Stimulated activated CD4-positive, alpha-beta T cell treated with anti-CD3 and anti-CD28 coated beads, Interleukin-15, amount 100 ng/mL, for 24 hours (primary cell): ENCODE measurements around the gene CHCHD4.
"Not testable (repeated sequence)": the region's sequence is repeated elsewhere in the genome, so short reads cannot be mapped to it uniquely, and the experiment has no call there.

Experiments
- DNase-seq: peaks from one replicate; pipeline ENCODE4 v3.0.0-alpha.2; 2020

Gene CHCHD4

GRCh38 chr3:14118400-14119381 is 6.0 kb downstream of the CHCHD4 start:
- no peak for DNase-seq

DNA sequence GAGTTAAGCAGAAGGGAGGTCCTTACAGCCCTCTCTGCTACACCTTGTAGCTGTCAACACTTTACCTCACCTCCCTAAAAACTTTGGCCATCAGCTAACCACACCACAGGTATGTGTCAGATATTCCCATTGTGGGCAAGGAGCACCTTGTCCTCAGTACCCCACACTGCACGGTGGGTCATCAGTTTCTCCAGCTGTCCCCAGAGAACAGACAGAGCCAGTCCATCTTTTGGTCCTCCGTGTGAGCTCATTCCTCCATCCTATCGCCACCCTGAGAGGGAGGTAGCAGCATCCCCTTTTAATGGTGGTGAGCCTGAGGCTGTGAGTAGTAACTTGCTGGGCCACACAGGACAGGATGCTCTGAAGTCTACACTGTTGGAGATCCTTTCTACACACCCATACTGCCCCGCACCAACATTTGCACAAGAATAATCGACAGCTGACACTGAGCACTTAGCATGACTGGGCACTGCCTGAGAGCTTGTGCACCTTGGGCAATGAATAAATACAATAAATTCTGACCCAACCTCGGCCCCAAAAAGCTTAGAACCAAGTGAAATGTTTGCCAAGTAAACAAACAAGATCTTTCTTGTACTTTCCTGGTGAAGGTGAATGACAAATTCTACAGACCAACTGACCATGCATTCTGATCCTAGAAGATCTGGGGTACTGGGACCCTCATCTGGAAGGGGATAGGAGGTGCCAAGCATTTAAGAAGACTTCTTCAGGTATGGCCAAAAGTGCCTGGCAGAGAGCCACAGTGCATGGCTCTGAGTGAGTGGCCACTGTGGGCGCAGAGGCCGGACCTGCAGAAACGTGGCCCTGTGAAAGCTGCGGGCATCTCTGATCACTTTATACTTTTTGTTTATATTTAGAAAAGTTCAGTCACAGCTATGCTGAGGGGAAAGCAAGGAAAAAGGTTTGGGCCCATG is 6.9 kb downstream of the CHCHD4 start:
- DNase-seq, result no peak

DNA sequence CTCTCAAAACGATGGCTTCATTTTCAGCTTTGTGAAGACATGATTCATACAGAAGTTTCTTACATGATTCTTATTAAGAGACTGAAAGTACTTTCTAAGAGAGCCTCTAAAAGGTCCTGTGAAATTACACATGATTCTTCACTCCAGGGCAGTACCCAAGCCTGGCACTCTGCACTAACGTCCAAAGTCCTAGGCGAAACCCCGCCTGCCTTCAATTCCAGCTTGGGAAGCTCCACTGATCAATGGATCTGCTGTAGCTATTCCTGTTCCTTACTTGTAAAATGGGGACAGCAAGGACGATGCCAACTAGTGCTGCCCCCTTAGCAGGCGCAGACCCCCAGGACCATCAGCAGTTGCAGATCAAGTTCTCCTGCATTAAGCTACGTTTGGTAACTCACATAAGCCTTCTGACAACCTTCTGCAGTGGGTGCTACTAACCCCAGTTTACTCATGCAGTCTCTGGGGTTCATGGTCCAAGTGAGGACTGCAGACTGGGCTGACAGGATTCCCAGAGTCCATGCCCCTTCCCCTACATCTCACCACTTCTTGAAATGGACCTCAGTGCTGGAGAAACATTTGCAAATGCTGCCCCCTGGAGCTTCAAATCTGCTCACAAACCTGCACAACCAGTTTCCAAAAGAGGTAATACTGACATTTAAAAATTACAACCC is 10.6 kb downstream of the CHCHD4 start:
- no peak for DNase-seq

- no peak for DNase-seq
Observed at GRCh38 chr3:14110699-14111098, 14.0 kb downstream of the CHCHD4 start.

GRCh38 chr3:14109821-14110220 is 14.8 kb downstream of the CHCHD4 start:
- DNase-seq, result not testable (repeated sequence)

- no peak for DNase-seq
Observed at GRCh38 chr3:14097616-14098391, 26.9 kb downstream of the CHCHD4 start.

DNA sequence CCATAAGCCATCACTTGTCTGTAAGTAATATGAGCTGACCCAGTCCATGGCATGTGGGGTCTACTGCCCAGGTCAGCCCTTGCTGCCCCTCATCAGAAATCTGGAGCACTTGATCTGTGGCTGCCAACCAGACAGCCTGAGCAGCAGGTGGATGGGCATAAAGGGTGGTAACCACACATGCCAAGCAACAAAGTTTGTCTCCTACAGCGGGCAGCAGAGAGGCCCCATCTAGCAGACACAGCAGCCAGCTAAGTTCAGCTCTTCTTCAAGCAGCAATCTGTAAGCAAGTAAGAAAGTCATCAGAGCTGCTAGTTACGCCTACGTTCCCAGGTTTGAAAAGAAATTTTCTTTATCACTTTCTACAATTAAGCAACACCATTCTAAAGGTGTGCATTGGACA is 27.9 kb downstream of the CHCHD4 start:
- DNase-seq, result no peak

GRCh38 chr3:14093831-14094230 is 30.8 kb downstream of the CHCHD4 start:
- DNase-seq, result no peak

GRCh38 chr3:14092464-14092863 is 32.2 kb downstream of the CHCHD4 start:
- no peak for DNase-seq

- not testable (repeated sequence) for DNase-seq
Observed at GRCh38 chr3:14091959-14092358, 32.7 kb downstream of the CHCHD4 start.

- DNase-seq, result not testable (repeated sequence)
Observed at GRCh38 chr3:14087461-14087860, 37.2 kb downstream of the CHCHD4 start.

DNA sequence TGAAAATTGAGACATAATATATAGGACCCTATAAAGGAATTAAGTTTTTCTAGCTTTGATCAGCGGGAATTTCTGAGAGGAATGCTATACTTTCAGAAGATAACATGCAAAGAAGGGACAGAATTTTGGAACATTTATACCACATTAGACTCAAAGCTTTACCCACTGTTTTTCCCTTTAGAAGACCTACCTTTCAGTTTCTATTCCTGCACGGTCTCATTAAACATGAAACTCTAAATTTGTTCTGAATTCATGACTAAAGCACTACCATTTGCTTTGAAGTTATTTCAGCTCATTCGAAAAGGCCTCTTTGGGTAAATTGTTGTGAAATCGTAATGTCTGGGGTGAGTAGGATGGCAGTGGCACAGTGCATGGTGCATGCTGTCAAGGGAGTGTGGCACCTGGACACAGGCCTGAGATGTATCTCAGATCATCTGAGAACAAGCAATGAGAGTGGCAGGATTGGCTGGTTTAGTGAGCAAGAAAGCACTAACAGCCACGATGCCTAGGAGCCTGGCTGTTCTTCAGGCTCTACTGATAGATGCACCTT is 42.5 kb downstream of the CHCHD4 start:
- DNase-seq, result peak; percentile 32

GRCh38 chr3:14077310-14077709 is 47.4 kb downstream of the CHCHD4 start:
- no peak for DNase-seq

DNA sequence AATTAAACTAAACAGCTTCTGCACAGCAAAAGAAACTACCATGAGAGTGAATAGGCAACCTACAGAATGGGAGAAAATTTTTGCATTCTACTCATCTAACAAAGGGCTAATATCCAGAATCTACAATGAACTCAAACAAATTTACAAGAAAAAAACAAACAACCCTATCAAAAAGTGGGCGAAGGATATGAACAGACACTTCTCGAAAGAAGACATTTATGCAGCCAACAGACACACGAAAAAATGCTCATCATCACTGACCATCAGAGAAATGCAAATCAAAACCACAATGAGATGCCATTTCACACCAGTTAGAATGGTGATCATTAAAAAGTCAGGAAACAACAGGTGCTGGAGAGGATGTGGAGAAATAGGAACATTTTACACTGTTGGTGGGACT is 49.4 kb downstream of the CHCHD4 start:
- not testable (repeated sequence) for DNase-seq

DNA sequence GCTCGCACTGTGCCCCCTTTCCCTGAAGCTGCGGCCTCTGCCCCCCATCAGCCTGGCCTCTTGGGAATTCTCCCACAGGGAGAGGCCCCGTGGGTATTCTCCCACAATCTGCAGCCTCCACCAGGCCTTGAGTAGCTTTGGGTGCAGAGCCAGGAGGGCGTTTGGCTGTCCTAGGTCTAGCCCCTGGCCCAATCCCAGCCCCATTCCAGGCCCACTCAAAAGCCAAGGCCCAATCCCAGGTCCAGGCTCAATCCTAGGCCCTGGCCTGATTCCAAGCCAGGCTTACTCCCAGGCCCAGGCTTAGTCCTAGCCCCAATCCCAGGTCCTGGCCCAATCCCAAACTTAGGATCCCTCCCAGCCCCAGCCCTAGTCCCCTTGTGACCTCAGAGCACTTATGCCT is 59.8 kb downstream of the CHCHD4 start:
- no peak for DNase-seq

DNA sequence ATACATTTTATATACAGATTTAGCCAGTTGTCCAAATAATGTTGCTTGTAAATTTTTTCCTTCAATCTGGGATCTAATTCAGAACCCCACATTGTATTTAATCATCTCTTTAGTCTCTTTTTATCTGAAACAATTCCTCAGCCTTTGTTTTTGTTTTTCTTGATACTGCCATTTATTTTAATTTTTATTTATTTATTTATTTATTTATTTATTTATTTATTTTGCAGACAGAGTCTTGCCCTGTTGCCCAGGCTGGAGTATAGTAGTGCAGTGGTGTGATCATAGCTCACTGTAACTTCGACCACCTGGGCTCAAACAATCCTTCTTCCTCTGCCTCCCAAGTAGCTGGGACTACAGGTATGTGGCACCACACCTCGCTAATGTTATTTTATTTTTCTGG is 61.5 kb downstream of the CHCHD4 start:
- no peak for DNase-seq
